ENCODE data around the gene ZNF580. TPM values are rescaled to one million over a fixed set of nuclear protein-coding genes. Genes with fewer than 3 reads are reported as not detected.
A peak's percentile ranks its signal among the peaks of the same experiment; 100 is the strongest.

ZNF580 gene
- total and polyA plus RNA-seq, 2 of the 8 experiments (the other 6 are each of a cell fraction or from before 2014, with no cell fraction given) = 12.0 to 24.6 TPM

GRCh38 chr19:55673465-55673864, 32.7 kb downstream of the ZNF580 start:
- Histone ChIP-seq H3K79me2 (ENCODE audit: control insufficient read depth in 1 of 2, insufficient read depth in 2 of 2, low read length in 2 of 2) (peaks cover 21 to 64% of the 10 kb centered on the region in 2 experiments), H3K4me1 (replicated peaks in 1 of 4; ENCODE audit: control insufficient read depth in 3 of 4, insufficient read depth in 4 of 4, low read length in 3 of 4) (peaks cover 0 to 11% (median 6%) of the 10 kb centered on the region in 4 experiments; a peak in 5 of 7 replicates), H3K9me3 (ENCODE audit: insufficient read depth in 2 of 2, low read depth in 1 of 2, low read length in 1 of 2) (no peaks in the 10 kb centered on the region), H3K18ac (ENCODE audit: extremely low read depth, low read length) (no peak overlapping the region), H3K23me2 (ENCODE audit: low read depth, low read length) (peaks cover 5% of the 10 kb centered on the region; the same call in 1 of the 2 replicates), H2BK120ac (replicated peaks; ENCODE audit: low read depth, low read length) (no peak overlapping the region), H4K8ac (ENCODE audit: extremely low read depth, insufficient read depth, low read length) (peak overlapping the region; percentile 59; the same call in 1 of the 2 replicates), H2BK20ac (ENCODE audit: low read length) (no peak overlapping the region), H4K5ac (ENCODE audit: insufficient read length, low read depth, low read length) (no peak overlapping the region), H3K23ac (ENCODE audit: insufficient read length) (no peak overlapping the region), H3K4ac (replicated peaks; ENCODE audit: insufficient read length, low read depth, low read length) (no peak overlapping the region), H4K91ac (replicated peaks; ENCODE audit: insufficient read length, low read length) (no peak overlapping the region), H3K27ac (ENCODE audit: low read depth, low read length) (no peak overlapping the region), H3K4me3 (ENCODE audit: extremely low read depth in 1 of 4, insufficient read depth in 2 of 4, low read depth in 3 of 4, low read length in 4 of 4) (0 out of 8 replicates have a peak overlapping the region, but pooled peaks of 1 of the 4 experiments have one; percentile 2), H3K14ac (ENCODE audit: insufficient read length) (no peak overlapping the region), H3K36me3 (ENCODE audit: control insufficient read depth in 2 of 4, insufficient read depth in 4 of 4, low read length in 3 of 4) (peaks cover 14 to 25% (median 21%) of the 10 kb centered on the region in 4 experiments; a peak in 7 of 8 replicates), H4K20me1 (replicated peaks in 1 of 2; ENCODE audit: control insufficient read depth in 1 of 2, insufficient read depth in 2 of 2, low read length in 2 of 2) (peaks cover 20 to 38% of the 10 kb centered on the region in 2 experiments), H3K79me1 (ENCODE audit: low read depth, low read length) (peaks cover 12% of the 10 kb centered on the region), H3K4me2 (ENCODE audit: insufficient read depth in 1 of 2, low read depth in 2 of 2, low read length in 2 of 2) (peak overlapping the region; percentile 23 to 58; a peak in 3 of 4 replicates), H2BK12ac (ENCODE audit: low read depth, low read length) (no peak overlapping the region), H2AK5ac (ENCODE audit: low read depth, low read length) (0 out of 2 replicates have a peak overlapping the region, but pooled peaks have one; percentile 65), H2BK5ac (ENCODE audit: low read depth, low read length) (0 out of 2 replicates have a peak overlapping the region, but pooled peaks have one; percentile 78), H3K9ac (replicated peaks in 1 of 4; ENCODE audit: extremely low read depth in 1 of 4, low read depth in 3 of 4, low read length in 3 of 4) (0 out of 7 replicates have a peak overlapping the region, but pooled peaks of 1 of the 4 experiments have one; percentile 34), H2AFZ (ENCODE audit: low read length) (no peak overlapping the region), H3K56ac (replicated peaks; ENCODE audit: insufficient read length, low read depth, low read length) (no peak overlapping the region), H3K27me3 (replicated peaks in 1 of 4; ENCODE audit: control insufficient read depth in 3 of 4, extremely low read depth in 1 of 4, insufficient read depth in 3 of 4, low read length in 3 of 4) (no peaks in the 10 kb centered on the region), H2BK15ac (ENCODE audit: low read length) (no peak overlapping the region)
- 91% methylated on average over 9 of the region's 9 CpGs; no CpG with 5 or more reads in 1 of the 2 experiments for WGBS, 2 experiments (ENCODE audit: extremely low coverage in 1 of 2, insufficient coverage in 1 of 2, insufficient read length in 1 of 2, insufficient replicate concordance in 2 of 2, low coverage in 1 of 2, low lambda C conversion rate in 2 of 2, missing lambda C conversion rate in 1 of 2)
- CTCF ChIA-PET (ENCODE audit: partially characterized antibody) = interaction anchor here (0.7 kb wide), 1 partner anchor 19 kb away, joined by 3 read pairs; the partner anchor contains the start of gene U2AF2
- no peak for FAIRE-seq
- DNase-seq (ENCODE audit: low read depth in 1 of 2, low spot score in 2 of 2) = no peak
- POLR2A ChIA-PET (ENCODE audit: partially characterized antibody) = interaction anchor here (0.9 to 2.5 kb wide), 6 partner anchors 9 to 33 kb away, joined by 3 to 18 read pairs (median 4); partner anchors contain the start of genes U2AF2 and ZNF580
- TF ChIP-seq CBX5 (IDR thresholded peaks at IDR 0.05; ENCODE audit: low read depth, low read length) (no peak), ZNF274 (IDR thresholded peaks at IDR 0.05; ENCODE audit: borderline replicate concordance, extremely low read depth, low read length) (no peak), JUN (IDR thresholded peaks at IDR 0.05; ENCODE audit: low read depth, low read length) (no peak), TAF7 (optimal IDR thresholded peaks at IDR 0.05; ENCODE audit: borderline replicate concordance, low read depth, low read length) (no peak), CHD2 (IDR thresholded peaks at IDR 0.05; ENCODE audit: low read length) (no peak), NANOG (IDR thresholded peaks at IDR 0.05; ENCODE audit: insufficient read depth, low read depth, low read length, poor library complexity, severe bottlenecking) (no peak), SIRT6 (IDR thresholded peaks at IDR 0.05; ENCODE audit: low read length) (no peak), USF2 (IDR thresholded peaks at IDR 0.05; ENCODE audit: low read length) (no peak), RBBP5 (IDR thresholded peaks at IDR 0.05; ENCODE audit: borderline replicate concordance, low read depth, low read length) (no peak)

Measured in H1 (cell line).